ENCODE data around the gene CCDC85C. TPM values are rescaled to one million over a fixed set of nuclear protein-coding genes. Genes with fewer than 3 reads are reported as not detected.

The CCDC85C gene
- total RNA-seq, 1 experiment from 2014 or later = 42.3 TPM

DNA sequence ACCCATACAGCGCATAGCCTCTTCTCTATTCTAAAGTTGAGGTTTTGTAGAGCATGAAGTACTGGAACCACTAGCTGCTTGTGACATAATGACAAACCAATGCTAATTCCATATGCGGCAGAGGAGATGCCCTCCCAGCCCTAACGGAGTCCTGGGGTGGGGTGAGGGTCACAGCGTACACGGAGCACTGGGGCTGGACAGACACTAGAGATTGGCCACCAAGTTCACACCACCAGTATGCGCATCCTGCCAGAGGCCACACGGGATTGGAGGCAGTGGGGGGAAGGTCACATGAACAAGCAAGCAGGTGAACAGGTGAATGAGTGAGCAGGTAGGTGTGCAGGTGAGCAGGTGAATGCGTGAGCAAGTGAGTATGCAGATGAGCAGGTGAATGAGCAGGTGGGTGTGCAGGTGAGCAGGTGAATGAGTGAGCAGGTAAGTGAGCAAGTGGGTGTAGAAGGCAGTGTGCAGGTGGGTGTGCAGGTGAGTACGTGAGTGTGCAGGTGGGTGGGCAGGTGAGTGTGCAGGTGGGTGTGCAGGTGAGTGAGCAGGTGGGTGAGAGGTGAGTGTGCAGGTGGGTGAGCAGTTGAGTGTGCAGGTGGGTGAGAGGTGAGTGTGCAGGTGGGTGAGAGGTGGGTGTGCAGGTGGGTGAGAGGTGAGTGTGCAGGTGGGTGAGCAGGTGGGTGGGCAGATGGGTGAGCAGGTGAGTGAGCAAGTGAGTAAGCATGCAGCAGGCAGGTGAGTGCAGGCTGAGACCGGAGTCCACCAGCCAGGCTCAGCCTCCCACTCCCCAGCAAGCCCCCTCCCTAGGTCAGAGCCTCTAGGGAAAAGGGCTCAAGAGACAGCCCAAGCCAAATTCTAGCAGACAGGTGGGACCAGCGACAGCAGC, 52.7 kb downstream of the CCDC85C start (continued):
- TF ChIP-seq RAD21 (IDR thresholded peaks at IDR 0.05; ENCODE audit: low read depth) (no peak), ELF1 (IDR thresholded peaks at IDR 0.05; ENCODE audit: borderline replicate concordance, low read depth) (no peak), FOSL1 (IDR thresholded peaks at IDR 0.05; ENCODE audit: low read depth) (no peak)

DNA sequence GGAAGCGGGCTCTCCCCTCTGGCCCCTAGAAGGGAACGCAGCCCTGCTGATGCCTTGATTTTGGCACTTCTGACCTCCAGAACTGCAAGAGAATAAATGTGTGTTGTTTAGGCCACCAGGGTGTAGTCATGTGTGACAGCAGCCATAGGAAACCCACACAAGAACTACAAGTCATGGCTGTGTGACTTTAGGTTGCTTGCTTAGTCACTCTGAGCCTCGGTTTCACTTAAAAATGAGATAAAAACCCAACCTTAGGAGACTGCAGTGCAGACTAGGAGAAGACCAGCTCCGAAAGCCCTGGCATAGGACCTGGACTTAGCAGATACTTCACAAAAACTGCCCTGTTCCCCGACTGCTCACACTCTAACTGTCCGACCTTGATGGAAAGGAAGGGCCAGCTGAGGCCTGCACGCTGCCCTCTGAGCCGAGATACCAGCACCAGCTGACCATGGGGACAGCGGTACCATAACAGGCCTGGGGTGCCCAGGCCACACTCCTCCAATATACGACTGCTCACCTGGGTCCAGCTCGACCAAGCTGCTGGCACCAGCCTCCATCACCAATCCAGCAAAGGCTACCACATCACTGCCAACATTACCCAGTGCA, 53.5 kb downstream of the CCDC85C start:
- H3K4me3 ChIP-seq (replicated peaks in 1 of 2; ENCODE audit: low read depth in 1 of 2, low read length in 2 of 2) = no peak overlapping the region
- no peak overlapping the region for H3K27ac ChIP-seq (ENCODE audit: low read depth, low read length)
- H4K20me1 ChIP-seq (ENCODE audit: insufficient read depth) = no peaks in the 10 kb centered on the region
- DNase-seq (ENCODE audit: low read depth, low spot score) = no peak
- POLR2A ChIA-PET = no interaction called here
- RAD21 ChIA-PET (ENCODE audit: low non-redundant PET in 1 of 2, low total read pairs in 2 of 2, uncharacterized antibody in 2 of 2, unreplicated experiment in 2 of 2) = no interaction called here
- intact Hi-C loops (cut with micrococcal nuclease) = no loop called here
- peaks cover 31% of the 10 kb centered on the region for H3K79me2 ChIP-seq (ENCODE audit: insufficient read depth, low read length)
- no peaks in the 10 kb centered on the region for H3K9me2 ChIP-seq (ENCODE audit: insufficient read depth)
- TF ChIP-seq JUND (IDR thresholded peaks at IDR 0.05) = no peak
- TF ChIP-seq SIN3A (IDR thresholded peaks at IDR 0.05; ENCODE audit: low read depth) = no peak
- TF ChIP-seq ELF1 (IDR thresholded peaks at IDR 0.05; ENCODE audit: borderline replicate concordance, low read depth) = no peak
- TF ChIP-seq ZNF274 (IDR thresholded peaks at IDR 0.05; ENCODE audit: low read depth, low read length) = no peak
- TF ChIP-seq TCF7L2 (IDR thresholded peaks at IDR 0.05; ENCODE audit: borderline replicate concordance, extremely low read depth, insufficient read depth, insufficient read length) = no peak
- TF ChIP-seq POLR2AphosphoS5 (IDR thresholded peaks at IDR 0.05; ENCODE audit: low read depth, low read length) = no peak
- no peak for ATAC-seq
- CTCF ChIA-PET = no interaction called here
- no peaks in the 10 kb centered on the region for H3K27me3 ChIP-seq (ENCODE audit: insufficient read depth, low read length)
- H3K9ac ChIP-seq (ENCODE audit: low read length) = no peak overlapping the region
- H3K9me3 ChIP-seq (ENCODE audit: control insufficient read depth in 1 of 2, insufficient read depth in 1 of 2, low read depth in 1 of 2, low read length in 2 of 2) = no peaks in the 10 kb centered on the region
- H3K36me3 ChIP-seq (ENCODE audit: control insufficient read depth in 1 of 2, insufficient read depth in 2 of 2, low read length in 2 of 2) = no peaks in the 10 kb centered on the region
- H3K4me1 ChIP-seq (ENCODE audit: control insufficient read depth in 1 of 2, insufficient read depth in 2 of 2, low read length in 2 of 2) = peaks cover 0 to 8% of the 10 kb centered on the region in 2 experiments; a peak in 2 of 4 replicates
- no TSS peak for BruUV-seq (replicated peaks)
- no peak overlapping the region for H3K4me2 ChIP-seq (ENCODE audit: low read length)
- no peak overlapping the region for H2AFZ ChIP-seq (ENCODE audit: low read depth, low read length, poor library complexity, severe bottlenecking)

Data from HCT116 (cell line).